HEK293T (cell line): ENCODE results near the gene NCLN.

ENCODE experiments used
- BHLHE40 ChIP-seq: fragments of 450-650 bp; IDR thresholded peaks from 2 replicates; pipeline ENCODE4 v1.6.1; 2016; ENCODE audit warnings: mild to moderate bottlenecking, moderate library complexity, borderline replicate concordance
- CTBP1 ChIP-seq: fragments of 450-650 bp; IDR thresholded peaks from 2 replicates; pipeline ENCODE4 v1.6.1; 2016; ENCODE audit warnings: borderline replicate concordance
- ELF4 ChIP-seq: fragments of 450-650 bp; IDR thresholded peaks from 2 replicates; pipeline ENCODE4 v1.6.1; 2017; ENCODE audit warnings: antibody characterized with exemption
- FOXK2 ChIP-seq: fragments of 450-650 bp; IDR thresholded peaks from 2 replicates; pipeline ENCODE4 v1.6.1; 2016; ENCODE audit warnings: mild to moderate bottlenecking
- FOXM1 ChIP-seq: fragments of 450-650 bp; IDR thresholded peaks from 2 replicates; pipeline ENCODE4 v1.6.1; 2017; ENCODE audit warnings: mild to moderate bottlenecking, borderline replicate concordance
- L3MBTL2 ChIP-seq: fragments of 450-650 bp; conservative IDR thresholded peaks from 2 replicates; pipeline ENCODE4 v1.6.1; 2016; ENCODE audit warnings: mild to moderate bottlenecking
- SP1 ChIP-seq: fragments of 450-650 bp; IDR thresholded peaks from 2 replicates; pipeline ENCODE4 v1.6.1; 2017
- SUZ12 ChIP-seq: fragments of 450-650 bp; IDR thresholded peaks from 2 replicates; pipeline ENCODE4 v1.6.1; 2016; ENCODE audit warnings: mild to moderate bottlenecking
- ZNF384 ChIP-seq: fragments of 450-650 bp; IDR thresholded peaks from 2 replicates; pipeline ENCODE4 v1.6.1; 2016
- TF ChIP-seq, protein P1 (sequence below): fragments of 450-650 bp; IDR thresholded peaks from 2 replicates; pipeline ENCODE4 v1.6.1; 2016

DNA sequence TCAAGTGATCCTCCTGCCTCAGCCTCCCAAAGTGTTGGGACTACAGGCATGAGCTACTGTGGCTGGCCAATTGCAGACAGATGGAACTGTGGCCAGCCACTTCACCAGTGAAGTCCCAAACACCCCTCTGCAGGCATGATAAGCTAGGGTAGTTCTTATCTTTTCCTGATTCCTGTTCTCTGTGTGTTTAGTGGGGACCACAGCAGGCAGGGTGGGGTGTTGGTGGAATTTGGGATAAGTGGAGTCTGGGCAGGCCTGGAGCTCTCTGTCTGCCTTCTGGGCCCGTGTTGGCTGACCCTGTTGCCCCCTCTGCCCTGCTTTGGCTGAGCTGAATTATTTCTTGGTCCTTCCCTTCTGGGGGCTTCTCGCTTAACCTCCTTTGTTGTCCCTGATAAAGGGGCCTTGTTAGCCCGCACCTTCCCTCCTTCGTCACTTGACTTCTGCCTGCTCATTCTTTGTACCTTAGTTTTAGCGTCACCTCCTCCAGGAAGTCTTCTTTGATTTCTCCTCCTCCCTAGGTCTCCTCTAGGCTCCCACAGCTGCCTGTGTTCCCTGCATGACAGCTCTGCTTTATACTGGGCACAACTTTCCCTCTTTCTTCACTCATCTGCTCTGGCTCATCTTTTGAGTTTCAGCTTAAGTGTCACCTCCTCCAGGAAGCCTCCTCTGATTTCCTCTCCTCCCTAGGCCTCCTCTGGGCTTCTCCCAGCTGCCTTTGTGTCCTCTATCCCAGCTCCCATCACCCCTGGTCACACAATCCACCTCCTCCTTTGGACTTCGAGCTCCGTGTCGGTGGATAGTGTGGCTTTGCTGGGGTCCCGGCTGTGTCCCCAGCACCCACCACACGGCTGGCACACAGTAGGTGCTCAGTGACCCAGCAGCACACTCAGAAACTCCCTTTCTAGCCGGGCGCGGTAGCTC, 1.7 kb upstream of the NCLN start:
- no peak for TF ChIP-seq ZNF384
- TF ChIP-seq BHLHE40: no peak
- no peak for TF ChIP-seq ELF4
- no peak for TF ChIP-seq SUZ12
- TF ChIP-seq FOXK2: no peak
- TF ChIP-seq FOXM1: no peak
- no peak for TF ChIP-seq L3MBTL2
- no peak for TF ChIP-seq CTBP1
- no peak for TF ChIP-seq SP1
- TF ChIP-seq, protein P1, sequence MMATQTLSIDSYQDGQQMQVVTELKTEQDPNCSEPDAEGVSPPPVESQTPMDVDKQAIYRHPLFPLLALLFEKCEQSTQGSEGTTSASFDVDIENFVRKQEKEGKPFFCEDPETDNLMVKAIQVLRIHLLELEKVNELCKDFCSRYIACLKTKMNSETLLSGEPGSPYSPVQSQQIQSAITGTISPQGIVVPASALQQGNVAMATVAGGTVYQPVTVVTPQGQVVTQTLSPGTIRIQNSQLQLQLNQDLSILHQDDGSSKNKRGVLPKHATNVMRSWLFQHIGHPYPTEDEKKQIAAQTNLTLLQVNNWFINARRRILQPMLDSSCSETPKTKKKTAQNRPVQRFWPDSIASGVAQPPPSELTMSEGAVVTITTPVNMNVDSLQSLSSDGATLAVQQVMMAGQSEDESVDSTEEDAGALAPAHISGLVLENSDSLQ: no peak
